Ovary (tissue), 9 donors: ENCODE data around the gene AOPEP. TPM values are rescaled to one million over a fixed set of nuclear protein-coding genes. Genes with fewer than 3 reads are reported as not detected.

Experiments used
- DNase-seq, 5 donors: peaks; one replicate each; pipeline ENCODE4 v3.0.0-alpha.2; 2019 to 2020
- H3K27ac ChIP-seq, 2 donors: fragments of 200-600 bp; one replicate each; pipeline versions ENCODE4 v1.5.1 to v1.8.0; 2019 to 2022
- H3K27me3 ChIP-seq: fragments of 200-600 bp; one replicate; pipeline ENCODE4 v1.8.0; 2022
- H3K36me3 ChIP-seq: fragments of 200-600 bp; sonication (generic); one replicate; pipeline ENCODE4 v1.5.1; 2019
- H3K4me1 ChIP-seq: one replicate; pipeline ENCODE4 v1.8.1; 2013; ENCODE audit warnings: mild to moderate bottlenecking, moderate library complexity; ENCODE audit not compliant: insufficient read depth
- H3K4me3 ChIP-seq: fragments of 200-600 bp; sonication (generic); one replicate; pipeline ENCODE4 v1.5.1; 2017
- H3K9me3 ChIP-seq, 2 donors: fragments of 200-600 bp in 1 of 2; sonication (generic) in 1 of 2; one replicate each; pipeline versions ENCODE4 v1.5.1 to v1.8.1; 2013 to 2019; ENCODE audit warnings: mild to moderate bottlenecking in 1 of 2, moderate library complexity in 1 of 2
- CTCF ChIP-seq, 3 donors: fragments of 450-650 bp in 2 of 3; fragments of 200-600 bp in 1 of 3; IDR thresholded peaks; one replicate each; pipeline versions ENCODE4 v1.5.1 to v1.8.0; 2016 to 2022; ENCODE audit warnings: antibody characterized with exemption in 3 of 3, mild to moderate bottlenecking in 1 of 3
- EP300 ChIP-seq: sonication (generic); formaldehyde crosslinking; IDR thresholded peaks from one replicate; pipeline ENCODE4 v1.6.1; 2017; ENCODE audit warnings: antibody characterized with exemption
- POLR2A ChIP-seq: fragments of 450-650 bp; IDR thresholded peaks from one replicate; pipeline ENCODE4 v1.6.1; 2017; ENCODE audit warnings: antibody characterized with exemption, mild to moderate bottlenecking, moderate library complexity
- WGBS, 3 donors: extraction: QIAGEN DNeasy Blood & Tissue Kit in 1 of 3; methylation state at CpG; one replicate each; pipeline versions ENCODE4 v1.1.5 to v1.1.7; 2013 to 2017; 5-methylcytosine and 5-hydroxymethylcytosine counted together
- intact Hi-C, 4 donors: fragments of 100-400 bp; cut with DNase I; formaldehyde crosslinking; loops; one replicate each; pipeline versions ENCODE4 v1.11.0 to v1.15.1; 2022 to 2023
- polyA plus RNA-seq, 2 donors: library from polyadenylated mRNA; stranded (reverse); fragments of 200-250 nt in 1 of 2; fragments of 350-450 nt in 1 of 2; fragmentation: Illumina TruSeq in 1 of 2; extraction: RNeasy Lipid Tissue Mini Kit (QIAGEN cat#74804) in 1 of 2; gene quantifications; one replicate each; pipeline ENCODE4 v1.2.3, GENCODE V29; 2013 to 2014
- total RNA-seq, 7 donors: library from RNA; depleted of rRNA in 2 of 7; stranded (reverse); fragments of >200 nt in 2 of 7; fragmentation: NEBNext Ultra II Directional in 3 of 7; extraction: Animal tissue kit (Norgen Biotek cat#: 25700) in 3 of 7; gene quantifications; one replicate each; pipeline versions ENCODE4 v1.1.0 to v1.2.4, GENCODE V29; 2016 to 2023
- donor health status: DM: no; HTN: no; CAD: no; lungs with moderate emphysema.
- donor health status: DM: no; HTN: no; CAD: no.
- donor health status: Bipolar disorder and iron deficiency.
- donor health status: DM: yes; HTN: yes; CAD: no.
- donor health status: DM: no; HTN: no; CAD: no.
- donor health status: DM: yes; HTN: yes; CAD: no.

AOPEP gene
- total and polyA plus RNA-seq, 9 donors = 40.0 to 141 (median 82.1) TPM

GRCh38 chr9:95127249-95128176, 401.0 kb downstream of the AOPEP start:
- TF ChIP-seq POLR2A (peak; percentile 29), CTCF (IDR thresholded peaks at IDR 0.05) (peak; percentile 93 to 95 (median 95)), EP300 (no peak)
- no peak overlapping the region for H3K27ac ChIP-seq
- 6 to 15% (median 11%) methylated on average over 35 of the region's 35 CpGs for WGBS, 3 donors
- intact Hi-C loops = loop anchor here in 3 of 4 donors (2.0 to 10.0 kb wide), 5 partner anchors 113 to 447 kb away; no protein-coding TSS in a partner anchor
- peak; percentile 86 to 92 (median 90) for DNase-seq
- H3K9me3 ChIP-seq = no peaks in the 10 kb centered on the region
- H3K36me3 ChIP-seq = no peaks in the 10 kb centered on the region
- H3K27me3 ChIP-seq = no peaks in the 10 kb centered on the region
- peaks cover 2% of the 10 kb centered on the region for H3K4me1 ChIP-seq
- H3K4me3 ChIP-seq = peak overlapping the region; percentile 42

DNA sequence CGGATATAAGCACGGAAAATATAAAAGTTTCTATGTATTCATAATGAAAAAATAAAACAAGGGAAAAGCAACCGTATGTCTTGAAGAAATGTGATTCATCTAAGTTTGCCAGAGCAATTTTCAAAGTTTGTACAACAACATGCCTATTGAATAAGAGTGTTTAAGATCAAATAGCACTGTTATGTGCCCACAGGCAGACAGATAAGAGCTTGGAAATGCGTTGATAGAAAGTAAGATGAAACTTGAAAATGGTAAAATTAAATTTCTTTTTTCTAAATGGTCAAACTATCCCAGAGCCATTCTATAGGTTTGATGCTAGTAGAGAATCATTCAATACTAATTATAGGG, 401.7 kb downstream of the AOPEP start:
- DNase-seq = no peak
- Histone ChIP-seq H3K27ac (no peak overlapping the region), H3K4me1 (peaks cover 2% of the 10 kb centered on the region), H3K36me3 (no peaks in the 10 kb centered on the region), H3K4me3 (no peak overlapping the region), H3K9me3 (no peaks in the 10 kb centered on the region), H3K27me3 (no peaks in the 10 kb centered on the region)
- TF ChIP-seq EP300 = no peak
- no peak for TF ChIP-seq CTCF (IDR thresholded peaks at IDR 0.05)
- TF ChIP-seq POLR2A = no peak
- intact Hi-C loops = loop anchor here in 3 of 4 donors (5.0 to 10.0 kb wide), 3 partner anchors 113 to 446 kb away; no protein-coding TSS in a partner anchor
- 68 to 77% (median 70%) methylated on average over 4 of the region's 4 CpGs for WGBS, 3 donors

DNA sequence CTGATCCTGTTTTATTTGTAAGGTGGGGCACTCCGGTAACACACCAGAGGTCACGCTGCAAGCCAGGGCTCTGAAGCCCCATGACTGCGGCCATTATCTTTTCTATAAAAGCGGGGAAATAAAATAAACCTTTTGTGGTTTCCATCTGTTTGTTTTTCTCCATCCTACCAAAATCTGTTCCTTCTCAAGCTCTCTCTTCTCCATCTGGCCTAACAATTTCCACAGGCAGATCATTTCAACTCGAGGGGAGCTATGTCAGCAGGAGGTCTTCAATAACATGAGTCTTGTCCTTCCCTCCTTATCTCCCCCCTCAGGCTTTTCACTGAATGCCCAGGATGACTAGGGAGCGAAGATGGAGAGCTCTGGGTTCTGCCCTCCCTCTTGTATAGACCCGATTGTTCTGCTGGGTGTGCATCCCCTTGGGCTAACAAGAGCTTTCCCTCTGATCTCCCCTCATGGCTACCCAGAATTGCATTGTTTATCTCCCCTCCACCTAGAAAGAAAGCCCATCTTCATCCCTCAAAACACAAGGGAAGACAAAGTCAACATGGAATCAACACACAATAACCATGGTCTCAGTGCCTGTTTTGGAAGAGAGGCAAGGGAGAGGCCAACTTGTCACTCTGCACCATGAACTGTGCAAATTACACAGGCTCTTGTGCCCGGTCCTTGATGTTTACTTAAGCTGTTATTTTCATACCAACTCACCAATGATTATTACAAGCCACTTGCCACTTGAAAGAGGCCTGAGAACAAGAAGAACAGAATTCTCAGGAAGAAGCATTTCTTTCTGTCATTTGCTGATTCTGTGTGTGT, 403.2 kb downstream of the AOPEP start:
- no peaks in the 10 kb centered on the region for H3K9me3 ChIP-seq
- H3K27me3 ChIP-seq = no peaks in the 10 kb centered on the region
- intact Hi-C loops = loop anchor here (5.0 to 10.0 kb wide), 4 partner anchors 115 to 447 kb away; no protein-coding TSS in a partner anchor
- no peak overlapping the region for H3K4me3 ChIP-seq
- DNase-seq = no peak
- H3K4me1 ChIP-seq = peaks cover 2% of the 10 kb centered on the region
- H3K27ac ChIP-seq = no peak overlapping the region
- no peaks in the 10 kb centered on the region for H3K36me3 ChIP-seq
- 84 to 87% (median 86%) methylated on average over 8 of the region's 8 CpGs for WGBS, 3 donors
- TF ChIP-seq CTCF (IDR thresholded peaks at IDR 0.05) (no peak), POLR2A (no peak)

GRCh38 chr9:95130484-95130883, 404.0 kb downstream of the AOPEP start:
- 40 to 62% (median 53%) methylated on average over 5 of the region's 5 CpGs for WGBS, 3 donors

More at GRCh38 chr9:95130484-95130883, 404.0 kb downstream of the AOPEP start:
- Histone ChIP-seq H3K4me1 (peaks cover 2% of the 10 kb centered on the region), H3K27me3 (no peaks in the 10 kb centered on the region), H3K9me3 (no peaks in the 10 kb centered on the region), H3K36me3 (no peaks in the 10 kb centered on the region), H3K27ac (no peak overlapping the region), H3K4me3 (no peak overlapping the region)
- no peak for TF ChIP-seq CTCF (IDR thresholded peaks at IDR 0.05)
- no peak for TF ChIP-seq POLR2A
- no peak for TF ChIP-seq EP300
- DNase-seq = no peak
- intact Hi-C loops = loop anchor here in 2 of 4 donors (5.0 kb wide), 2 partner anchors 358 to 448 kb away; no protein-coding TSS in a partner anchor
